ENCODE measurements around the gene ITPK1.

ITPK1 gene

DNA sequence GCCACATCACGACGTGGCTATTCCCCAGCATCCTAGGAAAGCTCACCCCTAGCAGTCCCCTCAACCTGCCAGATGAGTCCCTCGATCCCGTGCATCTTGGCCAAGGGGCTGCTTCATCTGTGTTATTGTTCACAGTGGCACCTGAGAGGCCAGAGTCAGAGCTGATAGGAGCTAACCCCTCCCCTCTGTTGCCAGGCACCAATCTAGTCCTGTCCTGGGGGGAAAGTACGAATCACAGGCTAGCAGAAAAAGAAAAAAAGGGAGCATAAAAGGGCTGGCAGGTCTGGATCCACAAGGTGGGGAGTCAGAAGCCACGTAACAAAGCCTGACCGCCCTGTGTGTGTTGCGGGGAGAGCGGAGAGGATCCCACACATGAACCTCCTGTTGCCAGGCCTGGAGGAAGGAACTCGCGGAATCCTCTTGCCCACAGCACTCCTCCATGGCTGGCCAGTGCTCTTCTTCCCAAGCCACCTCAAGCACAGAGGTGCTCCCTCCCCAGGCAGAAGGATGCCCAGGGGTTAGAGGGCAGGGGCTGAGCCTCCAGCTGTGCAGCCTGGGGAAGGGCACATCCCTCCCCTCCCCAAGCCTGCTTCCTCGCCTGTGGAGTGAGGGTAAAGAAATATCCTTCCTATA is 91.8 kb downstream of the ITPK1 start:
- DNase-seq: no peak

DNA sequence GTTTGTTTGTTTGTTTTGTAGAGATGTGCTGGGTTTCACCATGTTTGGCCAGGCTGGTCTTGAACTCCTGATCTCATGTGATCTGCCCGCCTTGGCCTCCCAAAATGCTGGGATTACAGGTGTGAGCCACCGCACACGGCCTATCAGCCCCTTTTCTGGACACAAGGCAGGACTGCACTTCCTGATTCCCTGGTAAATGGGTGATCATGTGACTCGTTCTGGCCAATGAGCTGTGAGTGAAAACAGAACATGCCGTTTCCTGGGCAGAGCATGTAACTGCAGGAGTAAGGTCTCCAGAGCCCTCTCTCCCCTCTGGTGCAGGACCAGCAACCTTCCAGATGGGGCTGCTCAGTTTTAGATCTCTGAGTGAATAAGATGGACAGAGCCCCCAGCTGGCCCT is 92.7 kb downstream of the ITPK1 start:
- DNase-seq: no peak

DNA sequence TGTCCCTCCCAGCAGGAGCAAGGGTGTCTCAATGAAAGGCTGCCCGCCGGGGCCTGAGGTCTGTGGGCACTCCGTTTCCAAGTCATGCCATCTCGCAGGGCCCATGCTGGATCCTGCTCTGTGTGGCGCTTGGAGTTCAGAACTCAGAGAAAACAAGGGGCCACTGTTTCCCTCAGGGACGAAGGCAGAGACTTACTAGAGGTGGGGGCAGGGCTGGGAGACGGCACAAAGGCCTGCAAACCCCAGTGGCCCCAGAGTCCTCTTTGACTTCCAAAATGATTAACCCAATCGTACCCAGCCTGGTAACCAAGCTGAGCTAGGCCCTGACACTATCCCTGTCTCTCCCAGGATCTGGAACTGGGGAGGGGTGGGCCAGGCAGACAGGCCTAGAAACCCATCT is 95.8 kb downstream of the ITPK1 start:
- DNase-seq: no peak

DNA sequence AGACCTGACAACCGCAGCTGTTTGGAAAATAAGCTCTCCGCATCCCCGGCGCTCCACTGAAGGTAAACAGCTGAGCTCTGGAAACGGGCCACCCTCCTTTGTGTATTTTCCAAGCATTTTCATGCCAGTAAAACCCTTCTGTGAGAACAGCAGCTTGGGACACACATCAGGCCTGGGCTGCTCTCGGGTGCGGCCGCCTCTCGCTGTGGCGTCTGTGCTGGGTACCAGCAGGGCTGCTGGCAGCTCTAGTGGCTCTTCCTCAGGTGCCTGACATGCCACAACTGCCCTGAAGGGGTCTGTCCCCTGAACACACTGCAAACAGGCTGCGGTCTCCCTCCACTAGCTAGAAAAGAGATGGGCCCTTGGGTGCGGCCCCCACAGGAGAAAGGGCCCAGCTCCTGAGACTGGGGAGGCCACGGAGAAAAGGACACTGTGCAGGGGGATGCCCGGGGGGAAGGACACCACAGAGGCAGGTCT is 96.3 kb downstream of the ITPK1 start:
- DNase-seq: peak; percentile 69

DNA sequence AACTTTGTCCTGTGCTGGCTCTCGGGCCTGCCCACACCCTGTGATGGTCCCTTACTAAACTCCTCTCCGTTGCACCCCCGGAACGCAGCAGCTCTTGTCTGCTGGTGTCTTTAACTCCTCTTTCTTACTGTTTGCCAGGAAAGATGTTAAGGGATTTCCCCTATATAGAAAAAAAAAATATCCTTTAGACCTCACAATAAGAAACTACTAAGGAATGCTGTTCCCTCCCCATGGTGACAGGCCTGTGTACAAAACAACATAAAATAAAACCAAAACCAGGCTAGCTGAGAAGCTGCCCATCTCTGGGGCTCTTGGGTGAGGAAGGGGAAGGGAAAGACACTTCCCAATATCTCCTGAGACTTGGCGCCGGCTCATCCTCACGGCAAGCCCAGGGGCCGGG is 97.4 kb downstream of the ITPK1 start:
- DNase-seq: no peak

DNA sequence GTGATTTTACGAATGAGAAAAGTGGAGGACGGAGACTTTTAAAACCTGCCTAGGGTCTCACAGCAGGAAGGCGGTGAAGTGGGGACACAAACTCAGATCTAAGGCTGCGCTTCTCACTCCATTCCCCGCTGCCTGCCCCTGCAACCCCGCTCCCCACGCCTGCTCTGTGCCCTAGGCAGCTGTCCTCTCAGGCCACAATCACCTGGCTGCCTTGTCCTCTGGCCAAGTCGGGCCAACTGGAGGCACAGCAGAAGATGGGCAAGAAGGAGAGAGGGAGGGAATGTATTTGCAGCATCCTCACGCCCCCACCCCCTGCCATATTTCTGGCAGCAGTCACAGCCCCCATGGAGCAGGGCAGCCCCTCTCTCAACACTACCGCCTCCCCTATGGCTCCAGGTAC is 97.8 kb downstream of the ITPK1 start:
- DNase-seq: no peak

DNA sequence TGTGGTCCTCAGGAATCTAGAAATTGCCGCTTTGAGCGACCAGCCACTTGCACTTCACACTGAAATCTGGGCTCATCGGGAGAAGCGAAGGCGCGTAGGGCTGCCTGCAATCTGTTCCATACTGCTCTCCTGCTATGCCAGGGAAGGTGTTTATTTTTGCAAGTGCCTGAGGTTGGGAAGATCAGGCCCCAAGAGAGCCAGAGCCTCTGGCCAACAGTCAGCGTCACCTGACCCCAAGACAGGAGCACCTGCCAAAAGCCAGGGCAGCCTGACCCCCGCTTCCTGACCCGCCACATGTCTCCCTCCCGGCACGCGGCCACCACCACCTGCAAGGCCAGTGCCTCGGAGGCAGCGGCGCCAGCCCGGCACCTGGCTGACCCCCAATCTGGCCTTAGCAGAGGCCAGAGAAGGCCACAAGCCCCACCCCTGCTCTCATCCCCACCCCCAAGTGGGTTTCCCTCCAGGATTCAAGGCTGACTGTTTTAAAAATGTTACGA is 98.4 kb downstream of the ITPK1 start:
- DNase-seq: no peak

DNA sequence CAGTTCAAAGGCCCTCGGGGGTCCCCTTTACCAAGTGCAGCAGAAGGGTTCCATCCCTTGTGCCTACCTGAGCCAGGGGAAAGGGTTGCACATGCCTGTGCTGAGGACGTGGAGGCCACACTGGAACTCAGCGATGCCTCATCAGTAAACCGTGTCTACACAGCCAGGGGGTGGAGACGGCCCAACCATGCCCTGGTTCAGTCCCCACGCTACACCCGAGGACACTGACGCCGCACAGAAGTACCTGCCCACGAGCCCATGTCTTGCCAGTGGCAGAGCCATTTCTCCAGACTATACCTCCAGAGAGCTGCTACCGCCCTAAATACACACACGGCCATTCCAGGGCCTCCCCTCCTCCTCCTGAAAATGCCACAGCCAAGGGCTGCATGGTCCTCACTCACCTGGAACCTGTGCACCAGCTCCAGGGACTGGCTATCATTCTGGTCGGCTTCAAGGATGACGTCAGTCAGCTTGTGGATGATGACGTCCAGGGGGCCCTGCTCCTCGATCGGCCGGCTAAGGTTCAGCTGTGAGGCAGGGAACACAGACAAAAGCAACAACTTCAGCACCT is 99.4 kb downstream of the ITPK1 start:
- no peak for DNase-seq

DNA sequence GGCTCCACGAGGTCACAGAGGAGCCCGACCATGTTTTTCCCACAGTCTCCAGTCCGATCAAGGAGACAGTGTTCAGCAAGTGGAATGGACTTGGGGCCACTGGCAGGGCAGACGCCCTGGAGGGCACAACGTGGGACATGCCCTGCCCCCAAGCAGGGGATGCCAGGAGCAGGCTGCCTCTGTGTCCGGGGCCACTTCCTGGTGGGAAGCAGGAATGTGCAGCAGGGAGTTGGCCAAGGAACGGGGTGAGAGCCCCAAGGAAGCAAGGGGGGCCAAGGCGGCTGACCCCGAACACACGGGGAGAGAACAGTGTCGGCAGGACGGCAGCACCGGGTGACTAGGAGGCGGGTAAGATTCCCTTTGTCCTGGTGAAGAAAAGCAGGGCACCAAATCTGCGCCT is 100.2 kb downstream of the ITPK1 start:
- DNase-seq: no peak

DNA sequence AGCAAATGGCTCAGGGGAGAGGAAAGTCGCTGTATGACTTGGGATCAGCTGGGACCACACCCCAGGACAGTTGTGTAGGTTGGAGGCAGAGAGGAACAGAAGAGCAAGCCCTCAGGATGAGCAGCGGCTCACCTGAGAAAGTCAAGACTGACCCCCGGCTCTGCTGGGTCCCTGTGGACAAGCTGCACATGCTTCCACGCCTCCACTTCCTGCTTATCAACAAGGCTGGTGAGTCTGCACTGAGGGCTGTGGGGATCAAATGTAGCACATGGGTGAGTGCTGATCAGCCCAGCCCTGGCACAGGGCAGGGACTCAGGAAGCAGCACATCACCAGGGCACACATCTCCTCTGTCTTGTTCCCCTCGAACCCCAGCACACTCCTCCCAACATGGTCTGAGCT is 100.7 kb downstream of the ITPK1 start:
- DNase-seq: no peak

DNA sequence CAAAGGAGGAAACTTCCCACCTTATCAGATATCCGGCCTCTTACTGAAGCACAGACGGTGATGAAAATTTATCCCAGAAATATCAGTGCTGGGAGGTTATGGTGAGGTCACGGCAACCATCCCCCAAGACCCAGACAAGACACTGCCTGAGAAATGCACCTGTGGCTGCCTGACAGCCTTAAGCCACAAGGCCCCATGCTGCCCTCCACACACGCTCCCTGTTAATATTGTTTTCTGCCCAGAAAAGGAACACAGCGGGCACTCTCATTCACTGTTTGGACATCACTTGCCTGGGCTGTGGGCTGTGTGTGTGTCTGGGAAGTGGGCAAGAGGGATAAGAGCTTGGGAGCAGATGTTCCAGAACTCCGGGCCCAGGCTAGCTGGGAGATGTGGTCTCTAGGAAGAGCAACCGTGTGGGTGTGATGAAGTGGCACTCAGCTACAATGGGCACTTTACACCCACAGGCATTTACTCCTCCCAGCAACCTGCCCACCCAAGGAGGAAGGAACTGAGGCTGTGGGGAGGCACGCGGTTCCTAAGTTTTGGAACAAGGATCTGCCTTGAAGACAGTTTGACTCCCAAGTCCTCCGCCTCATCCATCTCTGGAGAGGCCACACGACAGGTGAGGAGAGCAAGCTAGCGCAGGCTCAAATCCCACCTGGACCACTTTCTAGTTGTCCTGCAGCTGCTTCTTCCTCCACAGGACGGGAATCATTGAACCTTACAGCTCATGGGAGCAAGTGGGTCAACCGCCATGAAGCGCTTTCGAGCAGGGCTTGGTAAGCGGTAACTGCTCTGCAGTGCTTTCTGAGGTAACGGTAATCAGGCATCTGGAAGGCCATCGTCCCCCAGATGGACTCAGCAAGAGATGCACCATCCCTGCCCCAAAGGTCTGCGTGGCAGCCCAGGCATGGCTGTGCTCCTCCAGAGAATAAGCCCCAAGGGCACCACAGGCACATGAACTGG is 101.4 kb downstream of the ITPK1 start:
- no peak for DNase-seq

DNA sequence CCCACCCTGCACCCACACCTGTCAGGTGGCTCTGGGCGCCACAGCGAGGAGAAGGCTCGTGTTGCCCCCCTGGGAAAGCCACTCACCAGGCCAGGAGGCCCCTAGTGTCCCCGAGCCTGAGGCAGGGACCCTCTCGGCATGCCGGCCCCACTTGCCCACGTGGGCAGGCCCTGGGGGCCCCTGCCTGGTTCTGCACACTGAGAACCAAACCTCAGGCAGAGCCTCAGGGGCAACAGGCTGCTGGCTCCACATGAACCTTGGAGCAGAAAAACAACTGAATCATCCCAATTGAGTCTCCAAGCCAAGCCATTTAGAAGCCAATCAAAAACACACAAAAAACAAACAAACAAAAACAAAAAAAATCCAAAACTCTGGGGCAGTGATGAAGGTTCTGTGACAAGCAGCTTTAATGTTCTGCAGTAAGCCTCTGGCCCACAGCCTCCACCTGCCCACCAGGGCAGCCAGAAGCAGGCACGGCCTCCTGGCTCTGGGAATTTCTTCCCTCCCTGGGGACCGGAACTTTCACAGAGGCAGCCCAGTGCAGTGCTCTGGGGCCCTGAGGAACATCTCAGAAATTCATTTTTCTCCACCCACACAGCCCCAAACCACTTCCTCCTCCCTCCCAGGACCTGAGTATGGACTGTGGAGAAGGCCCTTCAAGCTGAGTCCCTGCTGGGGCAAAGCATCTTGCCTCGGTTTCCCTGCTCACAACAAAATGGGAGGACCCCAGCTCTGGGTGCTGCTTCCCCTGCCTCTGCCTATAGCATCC is 102.6 kb downstream of the ITPK1 start:
- DNase-seq: no peak

DNA sequence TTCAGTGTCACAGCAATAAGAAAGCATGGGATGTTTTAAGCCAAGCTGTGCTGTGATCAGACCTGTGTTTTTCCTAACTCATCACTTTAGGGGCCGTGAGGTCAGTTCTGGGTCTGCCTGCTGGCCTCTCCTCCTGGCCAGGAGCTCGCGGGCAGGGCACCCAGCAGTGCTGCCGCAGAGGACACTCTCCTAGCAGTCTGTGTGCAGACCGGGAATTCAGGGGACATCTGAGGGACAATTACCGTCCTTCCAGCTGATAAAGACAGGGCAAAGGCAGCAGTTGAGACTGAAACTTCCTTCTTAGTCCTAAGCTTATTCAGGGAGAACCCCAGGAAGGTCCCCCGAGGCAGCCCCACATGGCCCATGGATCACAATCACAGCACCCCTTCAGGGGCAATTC is 103.2 kb downstream of the ITPK1 start:
- no peak for DNase-seq

DNA sequence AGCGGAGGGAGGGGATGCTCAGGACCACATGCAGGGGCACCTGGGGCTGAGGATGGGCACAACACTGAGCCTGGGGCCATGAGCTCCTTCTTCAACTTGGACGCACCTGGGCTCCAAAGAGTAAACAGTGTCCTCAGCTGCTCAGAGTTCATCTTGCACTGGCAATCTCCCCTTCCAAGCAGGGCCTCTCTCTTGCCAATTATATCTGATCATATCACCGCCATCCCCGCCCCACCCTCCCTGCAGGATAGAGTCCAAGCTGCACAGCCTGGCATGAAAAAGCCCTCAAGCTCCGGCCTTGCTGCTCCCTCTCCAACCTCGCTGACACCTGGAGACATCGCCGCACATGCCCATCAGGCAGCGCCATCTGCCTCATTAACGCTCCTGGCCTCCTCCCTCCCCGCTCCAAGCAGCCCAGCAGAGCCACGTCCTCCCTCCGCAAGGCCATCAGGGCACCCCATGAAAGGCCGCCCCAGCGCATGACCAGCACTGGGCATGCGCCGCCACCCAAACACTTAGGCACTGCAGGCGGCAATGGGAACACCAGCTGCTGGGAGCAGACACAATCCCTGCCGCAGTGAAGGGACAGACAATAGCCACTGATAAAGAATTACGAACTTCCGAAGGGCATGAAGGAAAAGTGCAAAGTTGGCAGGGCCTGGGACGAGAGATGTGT is 103.9 kb downstream of the ITPK1 start:
- DNase-seq: peak; percentile 72

DNA sequence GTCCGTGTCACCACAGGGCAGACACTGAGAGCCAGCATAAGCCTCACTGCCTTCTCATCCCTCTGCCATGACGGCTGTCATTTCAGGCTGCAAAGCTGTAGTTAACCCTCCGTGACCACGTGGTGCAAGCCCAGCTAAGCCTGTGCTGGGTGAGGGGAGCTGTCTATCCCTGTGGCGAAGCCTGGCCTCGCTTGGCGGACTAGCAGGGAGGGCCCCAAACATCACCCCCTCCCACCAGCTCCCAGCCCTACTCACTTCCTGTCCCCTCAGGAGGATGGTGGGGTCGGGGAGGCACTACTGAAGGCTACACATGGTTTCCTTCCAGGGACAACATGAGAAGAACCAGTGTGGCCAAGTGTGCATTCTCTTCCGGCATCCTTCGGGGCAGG is 104.6 kb downstream of the ITPK1 start:
- DNase-seq: no peak

DNA sequence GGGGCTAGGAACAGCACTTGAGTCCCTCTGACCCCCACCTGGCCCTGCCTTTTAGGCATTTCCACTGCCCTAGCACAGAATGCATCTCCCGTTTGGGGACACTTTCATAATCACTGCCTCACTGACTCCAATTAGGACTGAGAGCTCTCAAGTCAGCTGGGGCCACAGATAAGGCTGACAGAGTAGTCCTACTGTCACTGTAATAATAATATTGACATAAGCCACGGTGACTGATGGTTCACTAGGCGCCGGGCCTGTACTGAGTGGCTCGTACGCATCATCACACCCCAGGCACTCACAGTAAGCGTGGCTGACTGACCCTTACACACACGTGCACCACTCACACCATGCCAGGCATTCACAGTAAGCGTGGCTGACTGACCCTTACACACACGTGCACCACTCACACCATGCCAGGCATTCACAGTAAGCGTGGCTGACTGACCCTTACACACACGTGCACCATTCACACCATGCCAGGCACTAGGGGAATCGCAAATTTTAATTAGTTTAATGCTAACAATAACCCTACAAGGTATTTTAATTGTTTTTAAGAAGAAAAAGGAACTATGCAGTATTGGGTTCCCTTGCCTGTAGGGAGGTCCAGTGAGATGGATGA is 105.1 kb downstream of the ITPK1 start:
- DNase-seq: no peak

DNA sequence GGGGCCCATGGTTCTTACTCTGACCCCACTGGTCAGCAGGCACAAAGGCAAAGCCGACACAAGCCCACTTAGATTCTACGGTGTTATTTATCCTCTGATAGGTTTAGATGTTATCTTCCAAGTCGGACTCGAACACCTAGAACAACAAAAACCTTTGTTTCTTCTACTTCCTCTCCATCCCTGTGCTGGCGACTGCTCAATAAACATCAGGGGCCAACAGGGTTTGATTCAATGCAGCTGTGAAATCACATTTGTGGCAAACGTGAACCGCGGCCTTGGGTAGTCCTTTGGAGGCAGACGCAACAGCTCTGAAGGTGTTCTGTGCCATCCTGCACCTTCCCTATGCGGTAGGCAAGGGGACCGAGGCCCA is 105.6 kb downstream of the ITPK1 start:
- no peak for DNase-seq

DNA sequence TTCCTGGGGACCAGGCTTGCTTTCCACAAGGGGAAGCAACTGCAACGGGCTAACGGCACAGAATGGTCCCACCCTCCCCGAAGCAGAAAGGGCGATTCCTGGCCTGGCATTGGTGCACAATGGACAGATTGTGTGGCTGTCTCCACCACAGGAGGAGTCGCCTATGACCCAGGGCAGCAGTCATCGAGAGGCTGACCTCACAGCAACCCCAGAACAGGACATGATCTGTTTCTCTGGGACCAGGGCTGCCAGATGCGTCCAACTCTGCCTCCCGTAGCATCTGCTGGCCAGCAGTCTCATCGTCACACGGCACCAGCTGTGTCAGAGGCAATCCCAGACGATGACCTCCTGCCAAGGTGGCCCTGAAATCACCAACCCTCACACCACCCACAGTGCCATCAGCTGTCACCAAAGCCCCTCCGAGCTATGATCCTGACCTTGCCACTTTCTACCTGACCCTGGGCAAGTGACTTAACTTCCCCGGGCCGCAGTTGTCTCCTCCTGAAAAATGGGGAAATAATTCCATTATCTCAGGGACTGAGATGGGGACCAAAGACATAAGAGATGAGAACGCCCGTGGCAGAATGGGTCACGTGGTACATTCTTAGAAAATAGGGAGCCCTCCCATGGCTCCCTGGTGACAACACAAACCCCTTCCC is 106.1 kb downstream of the ITPK1 start:
- DNase-seq: no peak

DNA sequence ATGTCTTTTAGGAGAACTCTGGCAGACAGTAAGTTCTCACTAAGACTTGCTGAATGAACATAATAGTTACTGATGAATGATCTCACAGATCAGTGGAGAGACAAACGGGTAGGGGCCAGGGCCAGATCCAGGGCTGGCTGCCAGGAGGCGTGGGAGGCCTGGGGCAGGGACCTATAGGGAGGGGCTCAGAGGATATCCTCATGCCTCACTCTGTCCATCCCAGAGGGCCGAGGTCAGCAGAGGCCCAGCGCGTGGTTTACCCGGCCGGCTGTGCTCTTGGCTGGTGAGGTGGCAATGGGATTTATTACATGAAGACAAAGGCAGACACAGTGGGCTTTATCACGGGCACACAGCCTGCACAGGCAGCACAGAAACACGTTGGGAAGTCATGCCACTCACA is 107.3 kb downstream of the ITPK1 start:
- DNase-seq: no peak

DNA sequence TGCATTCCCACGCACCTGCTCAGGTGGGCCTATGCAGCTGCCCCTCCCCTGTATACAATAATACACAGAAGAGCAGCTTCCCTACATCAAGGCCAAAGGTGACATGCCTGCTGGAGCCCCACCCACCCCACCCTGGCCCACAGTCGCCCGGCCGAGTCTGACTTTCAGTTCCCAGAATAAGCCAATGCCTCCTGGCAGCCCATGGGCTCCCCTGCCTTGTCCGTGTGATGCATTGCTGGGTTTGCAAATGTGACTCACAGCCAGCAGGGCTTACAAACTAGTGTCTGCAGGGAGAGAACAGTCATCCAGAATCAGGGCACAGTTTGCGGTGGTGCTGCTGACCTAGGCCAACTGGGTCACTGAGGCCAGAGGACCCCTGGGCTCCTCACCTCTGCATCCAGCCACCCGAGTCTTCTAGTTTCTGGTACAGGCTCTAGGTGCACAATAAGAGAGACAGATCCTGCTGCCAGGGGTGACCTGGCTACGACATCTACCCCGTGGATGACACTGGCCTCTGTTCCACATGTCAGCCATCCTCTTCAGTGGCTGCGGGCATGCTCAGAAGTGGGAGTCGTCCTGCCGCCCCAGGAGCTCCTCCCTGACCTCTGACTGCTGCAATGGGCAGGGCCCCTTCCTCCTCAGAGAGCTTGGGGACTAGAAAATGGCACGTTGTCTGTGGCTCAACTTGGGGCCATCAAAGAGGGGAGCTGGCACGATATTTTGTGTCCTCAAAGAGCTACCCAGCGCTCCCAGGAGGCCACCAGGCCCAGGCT is 108.3 kb downstream of the ITPK1 start:
- no peak for DNase-seq

All from NCI-H1092 treated with DMSO at 0.1 percent for 48 hours (cell line).